Aorta (tissue), 5 donors: ENCODE data around the gene SFTPD. TPM values are rescaled to one million over a fixed set of nuclear protein-coding genes. Genes with fewer than 3 reads are reported as not detected.

ENCODE experiments used
- ATAC-seq: fragments of 200-7000 bp; cut with Tn5 transposase; one replicate; pipeline ENCODE4 v1.9.1; 2022; ENCODE audit warnings: moderate library complexity; ENCODE audit not compliant: low FRiP score
- DNase-seq, 2 donors: peaks; one replicate each; pipeline ENCODE4 v3.0.0-alpha.2; 2020
- H3K27ac ChIP-seq, 2 donors: one replicate each; pipeline ENCODE4 v1.5.1; 2013; ENCODE audit warnings: low read length in 2 of 2, mild to moderate bottlenecking in 2 of 2, moderate library complexity in 2 of 2, control low read depth in 1 of 2, inconsistent platforms in 1 of 2, low read depth in 1 of 2
- H3K27me3 ChIP-seq, 2 donors: one replicate each; pipeline ENCODE4 v1.6.1; 2013; ENCODE audit warnings: control low read depth in 1 of 2, low read length in 1 of 2, mild to moderate bottlenecking in 1 of 2, moderate library complexity in 1 of 2; ENCODE audit not compliant: insufficient read depth in 2 of 2, control insufficient read depth in 1 of 2
- H3K36me3 ChIP-seq, 2 donors: one replicate each; pipeline ENCODE4 v1.6.1; 2013; ENCODE audit warnings: control low read depth in 1 of 2, low read length in 1 of 2, mild to moderate bottlenecking in 1 of 2; ENCODE audit not compliant: insufficient read depth in 2 of 2, control insufficient read depth in 1 of 2
- H3K4me1 ChIP-seq, 2 donors: one replicate each; pipeline ENCODE4 v1.6.1; 2013; ENCODE audit warnings: low read length in 2 of 2, control low read depth in 1 of 2, mild to moderate bottlenecking in 1 of 2, moderate library complexity in 1 of 2; ENCODE audit not compliant: insufficient read depth in 2 of 2, control insufficient read depth in 1 of 2
- H3K4me3 ChIP-seq, 2 donors: one replicate each; pipeline ENCODE4 v1.5.1; 2013; ENCODE audit warnings: low read length in 2 of 2, control low read depth in 1 of 2, mild to moderate bottlenecking in 1 of 2
- H3K9me3 ChIP-seq: one replicate; pipeline ENCODE4 v1.6.1; 2013; ENCODE audit warnings: mild to moderate bottlenecking, low read length; ENCODE audit not compliant: control insufficient read depth
- WGBS, 2 donors: extraction: QIAGEN DNeasy Blood & Tissue Kit; methylation state at CpG; one replicate each; pipeline ENCODE4 v1.1.7; 2013; 5-methylcytosine and 5-hydroxymethylcytosine counted together
- intact Hi-C, 2 donors: fragments of 100-400 bp; cut with DNase I; formaldehyde crosslinking; loops; one replicate each; pipeline versions ENCODE4 v1.14.2 to v1.15.0; 2022
- polyA plus RNA-seq, 2 donors: library from polyadenylated mRNA; stranded (reverse); fragments of 200-250 nt; gene quantifications; one replicate each; pipeline ENCODE4 v1.2.3, GENCODE V29; 2013
- total RNA-seq, 2 donors: library from RNA; stranded (reverse); fragmentation: NEBNext Ultra II Directional; extraction: Animal tissue kit (Norgen Biotek cat#: 25700); gene quantifications; one replicate each; pipeline ENCODE4 v1.2.1, GENCODE V29; 2021
- donor health status: healthy with polysubstance abuse.
- donor health status: Bipolar disorder and iron deficiency.
- donor health status: DM: no; HTN: no; CAD: no.
- donor health status: DM: no; HTN: no; CAD: no.
- donor health status: DM: yes; HTN: yes; CAD: no.

SFTPD gene
- total and polyA plus RNA-seq, 4 donors, result 0.25 to 1.2 (median 0.44) TPM

DNA sequence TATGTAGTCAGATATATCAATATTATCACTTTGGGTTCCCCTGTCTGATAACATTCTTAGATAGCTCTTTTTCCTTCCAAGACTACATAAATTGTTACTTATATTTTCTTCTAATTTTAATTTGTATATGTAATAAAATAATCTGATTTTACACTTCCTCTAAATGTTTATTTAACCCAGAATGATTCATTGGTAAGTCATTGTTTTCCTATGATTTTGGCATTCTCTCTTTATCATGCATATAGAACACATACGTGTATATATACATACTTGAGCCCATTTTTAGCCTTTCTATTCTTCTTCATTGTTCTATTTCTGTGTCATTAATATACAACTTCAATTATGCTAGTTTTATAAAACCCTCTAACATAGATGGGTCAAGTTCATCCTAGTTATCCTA is 16.6 kb downstream of the SFTPD start:
- WGBS, 2 donors, result 81 to 84% methylated on average over 1 of the region's 1 CpG
- H3K36me3 ChIP-seq, result no peaks in the 10 kb centered on the region
- H3K27ac ChIP-seq, result no peak overlapping the region
- intact Hi-C loops, result no loop called here
- ATAC-seq (no peak), DNase-seq (no peak)
- no peaks in the 10 kb centered on the region for H3K9me3 ChIP-seq
- H3K4me3 ChIP-seq, result no peak overlapping the region
- no peaks in the 10 kb centered on the region for H3K4me1 ChIP-seq
- H3K27me3 ChIP-seq, result no peaks in the 10 kb centered on the region

DNA sequence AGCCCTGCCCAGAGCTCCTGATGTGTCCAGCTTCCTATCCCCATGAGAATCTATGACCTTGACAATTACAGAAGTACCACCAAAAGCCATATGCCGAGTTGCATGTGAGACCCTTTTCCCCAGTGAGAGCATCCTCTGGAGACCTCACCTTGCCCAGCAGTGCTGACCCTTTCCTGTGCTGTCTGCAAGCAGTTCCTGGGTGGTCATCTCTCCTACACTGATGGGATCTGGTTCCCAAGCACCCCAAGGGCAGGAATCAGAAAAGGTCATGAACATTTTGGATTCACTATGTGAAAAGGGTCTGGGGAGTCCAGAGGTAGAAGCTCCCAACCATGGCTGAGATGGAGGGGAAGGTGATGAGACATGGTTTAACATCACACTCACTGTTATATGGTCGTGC is 18.2 kb downstream of the SFTPD start:
- Histone ChIP-seq H3K4me1 (no peaks in the 10 kb centered on the region), H3K27me3 (no peaks in the 10 kb centered on the region), H3K4me3 (no peak overlapping the region), H3K9me3 (no peaks in the 10 kb centered on the region), H3K27ac (no peak overlapping the region), H3K36me3 (no peaks in the 10 kb centered on the region)
- DNase-seq (no peak), ATAC-seq (no peak)
- intact Hi-C loops, result no loop called here
- 65 to 70% methylated on average over 2 of the region's 2 CpGs for WGBS, 2 donors

GRCh38 chr10:79930267-79930666 is 18.6 kb downstream of the SFTPD start:
- Histone ChIP-seq H3K9me3 (no peaks in the 10 kb centered on the region), H3K4me3 (no peak overlapping the region), H3K4me1 (no peaks in the 10 kb centered on the region), H3K27ac (no peak overlapping the region), H3K36me3 (no peaks in the 10 kb centered on the region), H3K27me3 (no peaks in the 10 kb centered on the region)
- DNase-seq (no peak), ATAC-seq (no peak)
- intact Hi-C loops, result no loop called here
- 41 to 60% methylated on average over 4 of the region's 4 CpGs for WGBS, 2 donors

DNA sequence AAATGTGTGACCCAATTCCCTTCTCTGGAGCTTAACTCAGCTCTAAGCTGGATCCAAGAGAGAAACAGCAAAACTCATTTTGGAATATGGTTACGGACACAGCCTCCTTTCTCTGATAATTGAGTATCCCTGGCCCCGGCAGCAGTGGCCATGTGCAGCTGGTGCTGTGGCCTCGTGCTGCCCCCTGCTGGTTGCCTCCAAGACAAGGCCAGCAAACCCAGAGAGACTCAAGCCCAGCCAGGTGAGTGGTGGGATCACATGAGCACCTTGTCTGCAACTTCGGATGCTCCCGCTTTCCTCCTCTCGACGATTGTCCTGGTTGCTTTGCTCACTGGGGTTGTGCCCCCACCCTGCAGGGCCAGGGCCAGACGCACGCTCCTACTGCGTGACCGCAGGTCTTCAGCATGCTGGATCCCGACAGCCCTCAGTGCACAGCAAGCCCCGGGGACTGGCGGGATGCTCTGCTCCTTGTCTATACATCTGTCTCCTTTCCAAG is 19.4 kb downstream of the SFTPD start:
- H3K4me3 ChIP-seq, result no peak overlapping the region
- ATAC-seq, result peak; percentile 92
- intact Hi-C loops, result no loop called here
- no peak overlapping the region for H3K27ac ChIP-seq
- H3K4me1 ChIP-seq, result no peaks in the 10 kb centered on the region
- WGBS, 2 donors, result 13 to 14% methylated on average over 14 of the region's 14 CpGs
- no peaks in the 10 kb centered on the region for H3K36me3 ChIP-seq
- H3K9me3 ChIP-seq, result no peaks in the 10 kb centered on the region
- no peaks in the 10 kb centered on the region for H3K27me3 ChIP-seq
- DNase-seq, result peak; percentile 87 to 92

DNA sequence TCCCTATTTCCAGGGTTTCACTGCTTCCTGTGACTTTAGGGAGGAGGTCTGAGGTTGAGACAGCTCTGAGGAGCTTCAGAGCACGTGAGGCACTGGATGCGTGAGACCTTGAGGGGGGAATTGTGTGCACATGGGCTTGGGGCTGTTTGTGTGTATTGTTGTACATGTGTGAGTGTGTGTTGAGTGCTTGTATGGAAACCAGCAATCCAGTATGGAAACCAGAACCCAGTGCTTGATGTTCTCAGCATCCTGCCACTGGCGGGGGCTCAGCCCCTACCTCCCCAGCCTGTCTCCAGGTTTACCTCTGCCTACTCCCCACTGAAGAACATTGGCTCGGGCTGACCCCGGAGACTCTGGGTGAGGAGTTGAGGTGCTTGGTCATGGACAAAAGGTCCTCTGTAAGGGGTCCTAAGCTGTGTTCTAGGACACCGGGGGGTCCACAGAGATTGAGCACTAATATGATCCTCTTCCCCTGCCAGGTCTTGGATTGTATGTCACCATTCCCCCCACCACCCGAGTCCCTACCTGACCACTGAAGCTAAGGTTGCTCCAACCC is 20.8 kb downstream of the SFTPD start:
- no peak overlapping the region for H3K27ac ChIP-seq
- intact Hi-C loops, result no loop called here
- ATAC-seq (no peak), DNase-seq (no peak)
- no peaks in the 10 kb centered on the region for H3K36me3 ChIP-seq
- 86 to 94% methylated on average over 7 of the region's 7 CpGs for WGBS, 2 donors
- no peaks in the 10 kb centered on the region for H3K4me1 ChIP-seq
- H3K9me3 ChIP-seq, result no peaks in the 10 kb centered on the region
- H3K27me3 ChIP-seq, result no peaks in the 10 kb centered on the region
- no peak overlapping the region for H3K4me3 ChIP-seq

GRCh38 chr10:79927111-79927828 is 21.6 kb downstream of the SFTPD start:
- Histone ChIP-seq H3K9me3 (no peaks in the 10 kb centered on the region), H3K27ac (no peak overlapping the region), H3K36me3 (no peaks in the 10 kb centered on the region), H3K4me3 (no peak overlapping the region), H3K27me3 (no peaks in the 10 kb centered on the region), H3K4me1 (no peaks in the 10 kb centered on the region)
- intact Hi-C loops, result no loop called here
- DNase-seq, result no peak
- 42 to 55% methylated on average over 3 of the region's 3 CpGs for WGBS, 2 donors
- ATAC-seq, result no peak

DNA sequence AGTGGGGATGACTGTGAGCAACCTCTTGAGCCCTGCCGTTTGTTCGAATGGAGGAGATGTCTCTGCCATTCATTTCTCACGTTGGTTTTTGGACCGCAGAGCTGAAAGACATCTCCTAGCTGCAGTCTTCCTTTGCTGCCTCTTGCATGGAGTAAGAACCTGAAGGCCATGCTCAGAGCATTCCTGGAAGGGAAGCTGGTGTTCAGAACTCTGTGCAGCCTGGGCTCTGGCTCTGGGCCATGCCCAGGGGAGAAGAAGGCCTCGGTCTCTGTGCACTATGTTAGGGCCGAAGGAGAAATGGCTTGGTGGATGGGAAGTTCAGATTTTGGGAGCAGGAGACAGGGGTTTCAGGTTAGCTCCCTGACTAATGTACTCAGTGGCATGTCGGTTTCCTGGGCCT is 22.9 kb downstream of the SFTPD start:
- intact Hi-C loops, result no loop called here
- Histone ChIP-seq H3K9me3 (no peaks in the 10 kb centered on the region), H3K4me1 (no peaks in the 10 kb centered on the region), H3K4me3 (no peak overlapping the region), H3K27me3 (no peaks in the 10 kb centered on the region), H3K36me3 (no peaks in the 10 kb centered on the region), H3K27ac (no peak overlapping the region)
- DNase-seq (no peak), ATAC-seq (no peak)
- 77 to 87% methylated on average over 7 of the region's 7 CpGs for WGBS, 2 donors

GRCh38 chr10:79925614-79926013 is 23.3 kb downstream of the SFTPD start:
- H3K4me3 ChIP-seq, result no peak overlapping the region
- intact Hi-C loops, result no loop called here
- no peak for ATAC-seq
- H3K27me3 ChIP-seq, result no peaks in the 10 kb centered on the region
- 57 to 64% methylated on average over 3 of the region's 3 CpGs for WGBS, 2 donors
- no peaks in the 10 kb centered on the region for H3K36me3 ChIP-seq
- no peaks in the 10 kb centered on the region for H3K9me3 ChIP-seq
- H3K4me1 ChIP-seq, result no peaks in the 10 kb centered on the region
- no peak for DNase-seq
- H3K27ac ChIP-seq, result no peak overlapping the region

DNA sequence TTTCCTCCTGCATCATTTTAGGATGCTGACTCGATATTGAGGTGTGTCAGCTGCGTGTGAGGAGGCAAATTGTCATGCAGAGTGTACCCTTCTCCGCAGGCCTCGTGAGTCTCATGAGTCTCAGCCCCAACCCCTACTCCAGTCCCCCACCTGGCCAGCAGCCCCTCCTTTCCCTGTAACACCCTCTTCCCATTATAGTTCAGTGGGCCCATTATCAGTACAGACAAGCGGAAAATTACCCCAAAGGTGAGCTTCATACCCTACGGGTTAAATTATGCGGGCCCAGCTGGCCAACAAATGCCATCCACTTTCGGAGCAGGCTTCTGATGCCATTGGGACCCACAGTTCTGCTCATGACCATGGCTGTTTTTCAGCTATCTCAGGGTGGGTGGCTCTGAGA is 25.2 kb downstream of the SFTPD start:
- Histone ChIP-seq H3K27me3 (no peaks in the 10 kb centered on the region), H3K4me3 (no peak overlapping the region), H3K4me1 (no peaks in the 10 kb centered on the region), H3K27ac (no peak overlapping the region), H3K9me3 (no peaks in the 10 kb centered on the region), H3K36me3 (no peaks in the 10 kb centered on the region)
- 94 to 95% methylated on average over 8 of the region's 8 CpGs for WGBS, 2 donors
- DNase-seq (no peak), ATAC-seq (no peak)
- intact Hi-C loops, result no loop called here
